ENCODE measurements around the gene MCRIP2. TPM values are rescaled to one million over a fixed set of nuclear protein-coding genes. Genes with fewer than 3 reads are reported as not detected.

The MCRIP2 gene
- total and polyA plus RNA-seq, 9 of the 15 experiments (the other 6 are each of a cell fraction or from before 2014, with no cell fraction given) = 0.80 to 120 (median 35.2) TPM

GRCh38 chr16:680967-681745 lies 39.5 kb downstream of the MCRIP2 start (continued):
- TF ChIP-seq ZNF431 (CRISPR knock-in tag; IDR thresholded peaks at IDR 0.05) (0 out of 2 replicates have a peak, but pooled peaks have one; percentile 33), POLR2G (IDR thresholded peaks at IDR 0.05; ENCODE audit: low read depth, low read length) (peak; percentile 63; the same call in 1 of the 2 replicates), ELF1 (tag; IDR thresholded peaks at IDR 0.05) (0 out of 2 replicates have a peak, but pooled peaks have one; percentile 11), NBN (IDR thresholded peaks at IDR 0.05; ENCODE audit: low read depth) (no peak), FIP1L1 (IDR thresholded peaks at IDR 0.05; ENCODE audit: low read depth, low read length, poor library complexity, severe bottlenecking) (no peak), CTCFL (IDR thresholded peaks at IDR 0.05; ENCODE audit: borderline replicate concordance, insufficient read depth, low read depth, low read length, poor library complexity, severe bottlenecking) (peak; percentile 35), ZNF121 (CRISPR knock-in tag; conservative IDR thresholded peaks at IDR 0.05) (no peak), CTCF (IDR thresholded peaks at IDR 0.05 in 2 of 3, conservative IDR thresholded peaks at IDR 0.05 in 1 of 3; ENCODE audit: insufficient read depth in 2 of 3, low read depth in 1 of 3, low read length in 3 of 3) (peak in 2 of 3 experiments; percentile 36; a peak in 5 of 6 replicates), MITF (IDR thresholded peaks at IDR 0.05) (no peak), ARHGAP35 (IDR thresholded peaks at IDR 0.05; ENCODE audit: partially characterized antibody) (no peak), SRSF9 (IDR thresholded peaks at IDR 0.05; ENCODE audit: borderline replicate concordance, low read depth, low read length) (no peak), SAFB (IDR thresholded peaks at IDR 0.05; ENCODE audit: borderline replicate concordance, low read depth, low read length) (no peak), RBFOX2 (IDR thresholded peaks at IDR 0.05; ENCODE audit: low read depth, low read length) (peak; percentile 55), ZNF12 (CRISPR knock-in tag; IDR thresholded peaks at IDR 0.05) (no peak), KDM5B (IDR thresholded peaks at IDR 0.05; ENCODE audit: insufficient replicate concordance, low read depth, low read length) (peak; percentile 34), RAD51 (IDR thresholded peaks at IDR 0.05; ENCODE audit: borderline replicate concordance, low read depth) (no peak), SUPT5H (IDR thresholded peaks at IDR 0.05) (0 out of 2 replicates have a peak, but pooled peaks have one; percentile 16), ILF3 (IDR thresholded peaks at IDR 0.05; ENCODE audit: borderline replicate concordance) (no peak), BRD9 (IDR thresholded peaks at IDR 0.05; ENCODE audit: low read depth, partially characterized antibody) (no peak), TCF7 (IDR thresholded peaks at IDR 0.05; ENCODE audit: borderline replicate concordance) (no peak), STAT5A (IDR thresholded peaks at IDR 0.05; ENCODE audit: borderline replicate concordance, low read length) (no peak), EZH2 (IDR thresholded peaks at IDR 0.05; ENCODE audit: borderline replicate concordance, low read depth, low read length) (no peak), ZFP30 (CRISPR knock-in tag; IDR thresholded peaks at IDR 0.05; ENCODE audit: borderline replicate concordance) (no peak), CSDE1 (IDR thresholded peaks at IDR 0.05) (no peak)
